Type B pancreatic cell (in vitro differentiated cells): ENCODE results near the gene HEATR1. TPM values are rescaled to one million over a fixed set of nuclear protein-coding genes. Genes with fewer than 3 reads are reported as not detected.
"Not testable (repeated sequence)": the region's sequence is repeated elsewhere in the genome, so short reads cannot be mapped to it uniquely, and the experiment has no call there.

Source experiments
- DNase-seq: peaks from one replicate; pipeline ENCODE4 v3.0.0; 2021; ENCODE audit warnings: mixed read lengths; ENCODE audit not compliant: unreplicated experiment; ENCODE audit errors: extremely low spot score
- H3K27ac Mint-ChIP-seq: 2 replicates; pipeline ENCODE4 v1.8.0; 2021; ENCODE audit warnings: mild to moderate bottlenecking, mixed read lengths
- H3K27me3 Mint-ChIP-seq: 2 replicates; pipeline ENCODE4 v1.8.0; 2021; ENCODE audit warnings: mixed read lengths
- H3K36me3 Mint-ChIP-seq: 2 replicates; pipeline ENCODE4 v1.8.0; 2021; ENCODE audit warnings: mixed read lengths
- H3K4me1 Mint-ChIP-seq: one replicate; pipeline ENCODE4 v1.8.0; 2021; ENCODE audit warnings: mixed read lengths; ENCODE audit not compliant: unreplicated experiment
- H3K4me3 Mint-ChIP-seq: 2 replicates; pipeline ENCODE4 v1.8.0; 2021; ENCODE audit warnings: mild to moderate bottlenecking, mixed read lengths
- H3K9me3 Mint-ChIP-seq: 2 replicates; pipeline ENCODE4 v1.8.0; 2021; ENCODE audit warnings: mixed read lengths
- total RNA-seq: library from RNA; stranded (reverse); gene quantifications from 2 replicates; pipeline ENCODE4 v1.2.1, GENCODE V29; 2021; ENCODE audit warnings: low replicate concordance
- TF ChIP-seq, protein P1 (sequence below): fragments of 200-600 bp; sonication (generic); conservative IDR thresholded peaks from 2 replicates; pipeline ENCODE4 v1.5.0; 2021; ENCODE audit warnings: antibody characterized with exemption, mild to moderate bottlenecking

HEATR1 gene
- total RNA-seq, 1 donor from 2014 or later = 51.5 TPM

DNA sequence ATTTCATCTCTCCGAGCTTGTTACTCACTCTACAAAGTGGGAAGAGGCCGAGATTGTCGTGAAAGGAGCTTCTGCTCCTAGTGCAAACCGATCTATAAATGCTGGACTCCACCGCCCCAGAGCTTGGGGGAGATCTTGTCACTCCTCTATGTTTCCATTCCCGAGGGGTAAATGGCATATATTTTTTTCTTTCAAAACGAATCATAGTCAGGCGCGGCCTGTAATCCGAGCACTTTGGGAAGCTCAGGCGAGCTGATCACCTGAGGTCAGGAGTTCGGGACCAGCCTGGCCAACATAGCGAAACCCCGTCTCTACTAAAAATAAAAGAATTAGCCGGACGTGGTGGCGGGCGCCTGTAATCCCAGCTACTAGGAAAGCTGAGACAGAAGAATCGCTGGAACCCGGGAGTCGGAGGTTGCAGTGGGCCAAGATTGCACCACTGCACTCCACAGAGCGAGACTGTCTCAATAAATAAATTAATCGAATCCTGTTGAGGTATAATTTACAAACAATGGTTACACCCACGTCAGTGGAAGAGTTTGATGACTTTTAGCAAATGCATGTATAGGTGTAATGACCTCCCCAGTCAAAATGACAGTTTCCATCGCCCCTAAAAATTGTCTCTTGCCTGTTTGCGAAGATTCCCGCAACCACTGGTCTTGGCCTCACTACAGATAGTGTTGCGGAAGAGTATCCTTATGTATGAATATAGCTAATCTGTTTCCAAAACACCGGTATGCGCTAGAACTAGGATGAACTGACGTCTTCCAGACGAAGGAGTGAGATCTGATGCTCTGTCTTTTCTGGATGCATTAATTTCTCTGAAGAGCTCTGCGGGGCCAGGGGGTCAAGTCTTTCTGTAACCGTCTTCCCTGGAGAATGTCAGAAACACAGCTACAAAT is 840 bp upstream of the HEATR1 start:
- H3K9me3 Mint-ChIP-seq = no peaks in the 10 kb centered on the region

DNA sequence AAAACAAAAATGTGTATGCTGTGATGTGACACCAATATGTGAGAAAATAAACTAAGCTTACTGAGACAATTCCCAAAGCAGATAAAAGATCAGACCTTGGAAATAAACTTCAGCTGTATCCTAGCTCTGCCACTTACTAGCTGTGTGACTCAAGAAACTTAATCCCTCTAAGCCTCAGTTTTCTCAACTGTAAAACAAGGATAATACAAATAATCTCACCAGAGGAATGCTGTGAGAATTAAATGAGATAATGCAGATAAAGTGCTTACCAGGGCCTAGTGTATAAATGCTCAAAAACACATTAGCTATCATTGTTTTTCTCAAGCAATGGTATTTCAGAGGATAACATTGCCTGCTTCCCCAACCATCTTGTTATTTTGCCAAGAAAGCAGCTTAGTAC is 2.1 kb downstream of the HEATR1 start:
- no peak overlapping the region for H3K27ac Mint-ChIP-seq
- TF ChIP-seq, protein P1, sequence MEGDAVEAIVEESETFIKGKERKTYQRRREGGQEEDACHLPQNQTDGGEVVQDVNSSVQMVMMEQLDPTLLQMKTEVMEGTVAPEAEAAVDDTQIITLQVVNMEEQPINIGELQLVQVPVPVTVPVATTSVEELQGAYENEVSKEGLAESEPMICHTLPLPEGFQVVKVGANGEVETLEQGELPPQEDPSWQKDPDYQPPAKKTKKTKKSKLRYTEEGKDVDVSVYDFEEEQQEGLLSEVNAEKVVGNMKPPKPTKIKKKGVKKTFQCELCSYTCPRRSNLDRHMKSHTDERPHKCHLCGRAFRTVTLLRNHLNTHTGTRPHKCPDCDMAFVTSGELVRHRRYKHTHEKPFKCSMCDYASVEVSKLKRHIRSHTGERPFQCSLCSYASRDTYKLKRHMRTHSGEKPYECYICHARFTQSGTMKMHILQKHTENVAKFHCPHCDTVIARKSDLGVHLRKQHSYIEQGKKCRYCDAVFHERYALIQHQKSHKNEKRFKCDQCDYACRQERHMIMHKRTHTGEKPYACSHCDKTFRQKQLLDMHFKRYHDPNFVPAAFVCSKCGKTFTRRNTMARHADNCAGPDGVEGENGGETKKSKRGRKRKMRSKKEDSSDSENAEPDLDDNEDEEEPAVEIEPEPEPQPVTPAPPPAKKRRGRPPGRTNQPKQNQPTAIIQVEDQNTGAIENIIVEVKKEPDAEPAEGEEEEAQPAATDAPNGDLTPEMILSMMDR = no peak
- peaks cover 6% of the 10 kb centered on the region for H3K36me3 Mint-ChIP-seq
- no peak for DNase-seq
- peaks cover 14% of the 10 kb centered on the region for H3K4me1 Mint-ChIP-seq
- no peak overlapping the region for H3K4me3 Mint-ChIP-seq
- no peaks in the 10 kb centered on the region for H3K9me3 Mint-ChIP-seq
- no peaks in the 10 kb centered on the region for H3K27me3 Mint-ChIP-seq

More for the DNA sequence above, 840 bp upstream of the HEATR1 start:
- no peak for DNase-seq
- Mint-ChIP-seq H3K4me3 (peak overlapping the region; percentile 96), H3K36me3 (no peaks in the 10 kb centered on the region), H3K27me3 (peaks cover 3% of the 10 kb centered on the region), H3K27ac (peak overlapping the region; percentile 92), H3K4me1 (peaks cover 14% of the 10 kb centered on the region)
- TF ChIP-seq, protein P1 = no peak

DNA sequence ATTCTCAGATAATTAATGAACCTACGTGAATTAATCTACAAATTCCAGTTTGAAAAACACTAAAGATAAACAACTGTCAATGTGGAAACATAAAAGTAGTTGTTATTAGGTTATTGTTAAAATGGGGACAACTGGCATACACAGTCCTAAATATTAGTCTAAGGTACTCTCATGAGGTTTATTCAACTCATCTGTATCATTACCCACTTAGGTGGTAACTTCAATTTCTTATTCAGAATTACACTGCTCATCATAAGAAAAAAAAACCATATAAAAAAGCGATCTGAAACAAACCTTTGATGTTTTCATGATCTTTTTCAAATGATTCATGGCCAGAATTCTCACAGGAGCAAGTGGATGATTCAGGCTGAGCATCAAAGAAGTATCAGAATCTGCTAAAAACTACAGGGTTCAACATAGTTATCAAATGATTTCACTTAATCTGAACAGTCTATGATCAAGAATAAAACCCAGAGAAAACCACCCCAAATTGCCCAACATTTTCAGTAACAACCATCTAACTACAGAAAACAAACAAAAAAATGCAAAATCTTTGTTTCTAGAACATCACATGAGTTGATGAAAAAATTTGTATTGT is 13.7 kb downstream of the HEATR1 start:
- no peak overlapping the region for H3K4me3 Mint-ChIP-seq

DNA sequence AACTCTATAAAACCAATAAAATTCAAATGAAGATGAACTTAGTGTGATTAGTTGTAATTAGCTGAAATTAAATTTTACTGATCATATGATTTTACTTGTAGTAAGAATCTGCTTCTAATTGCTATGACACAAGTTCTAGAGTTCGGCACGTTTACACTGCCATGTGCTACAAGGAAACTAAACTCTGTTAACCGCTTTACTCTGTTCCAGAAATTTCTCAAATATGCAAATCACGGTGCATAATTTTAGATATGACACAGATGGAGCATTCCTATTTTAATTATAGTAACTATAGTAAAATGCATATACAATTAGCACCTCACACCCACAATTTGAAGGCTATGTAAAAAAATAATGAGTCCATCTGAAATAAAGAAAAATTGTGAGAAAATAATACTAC is 14.8 kb downstream of the HEATR1 start:
- H3K27ac Mint-ChIP-seq = no peak overlapping the region
- DNase-seq = no peak
- TF ChIP-seq, protein P1 = no peak
- no peaks in the 10 kb centered on the region for H3K9me3 Mint-ChIP-seq
- no peaks in the 10 kb centered on the region for H3K27me3 Mint-ChIP-seq
- peaks cover 24% of the 10 kb centered on the region for H3K36me3 Mint-ChIP-seq
- H3K4me3 Mint-ChIP-seq = no peak overlapping the region
- no peaks in the 10 kb centered on the region for H3K4me1 Mint-ChIP-seq

More for the DNA sequence above, 13.7 kb downstream of the HEATR1 start:
- H3K36me3 Mint-ChIP-seq = peaks cover 24% of the 10 kb centered on the region
- DNase-seq = no peak
- TF ChIP-seq, protein P1 = no peak
- no peak overlapping the region for H3K27ac Mint-ChIP-seq
- no peaks in the 10 kb centered on the region for H3K4me1 Mint-ChIP-seq
- H3K27me3 Mint-ChIP-seq = no peaks in the 10 kb centered on the region
- no peaks in the 10 kb centered on the region for H3K9me3 Mint-ChIP-seq

DNA sequence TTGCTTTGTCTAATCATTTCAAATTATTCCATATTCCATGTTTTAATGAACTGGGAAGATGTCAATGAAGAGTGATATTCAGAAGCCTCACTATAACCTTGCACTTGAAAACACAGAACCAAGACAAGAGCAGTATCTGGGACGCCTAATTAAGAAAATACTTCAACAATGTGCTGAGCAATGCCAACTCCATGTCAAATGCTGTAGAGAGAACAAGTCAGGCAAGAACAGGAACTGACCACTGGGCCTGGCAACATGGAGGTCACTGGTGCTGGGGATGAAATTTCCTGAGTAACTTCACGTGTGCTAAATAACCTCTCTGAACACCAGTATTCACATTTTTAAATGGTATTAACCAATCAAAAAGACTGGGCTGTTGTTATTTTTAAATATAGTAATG is 22.8 kb downstream of the HEATR1 start:
- Mint-ChIP-seq H3K36me3 (peaks cover 26% of the 10 kb centered on the region), H3K4me3 (no peak overlapping the region), H3K27ac (no peak overlapping the region), H3K4me1 (no peaks in the 10 kb centered on the region), H3K27me3 (no peaks in the 10 kb centered on the region), H3K9me3 (no peaks in the 10 kb centered on the region)
- TF ChIP-seq, protein P1 = no peak
- no peak for DNase-seq

DNA sequence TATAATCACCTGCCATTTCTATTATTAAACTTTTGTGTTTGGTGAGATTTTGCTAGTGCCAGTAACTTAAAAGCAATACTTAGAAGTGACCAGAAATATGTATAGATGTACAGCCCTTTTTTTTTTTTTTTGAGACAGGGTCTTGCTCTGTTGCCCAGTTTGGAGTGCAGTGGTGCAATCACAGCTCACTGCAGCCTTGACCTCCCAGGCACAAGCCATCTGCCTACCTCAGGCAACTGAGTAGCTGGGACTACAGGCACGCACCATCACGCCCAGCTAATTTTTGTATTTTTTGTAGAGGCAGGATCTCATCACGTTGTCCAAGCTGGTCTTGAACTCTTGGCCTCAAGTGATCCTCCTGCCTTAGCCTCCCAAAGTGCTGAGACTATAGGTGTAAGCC is 23.9 kb downstream of the HEATR1 start:
- DNase-seq, H3K4me1 Mint-ChIP-seq, H3K4me3 Mint-ChIP-seq, H3K9me3 Mint-ChIP-seq, H3K27me3 Mint-ChIP-seq, H3K27ac Mint-ChIP-seq: not testable (repeated sequence)
- peaks cover 28% of the 10 kb centered on the region for H3K36me3 Mint-ChIP-seq
